Suprapubic skin (tissue), 4 donors: ENCODE results near the gene LAMA5.

ENCODE experiments used
- CTCF ChIP-seq, 2 donors: fragments of 200-600 bp in 1 of 2; fragments of 450-650 bp in 1 of 2; sonication (generic) in 1 of 2; IDR thresholded peaks; one replicate each; pipeline ENCODE4 v1.5.1; 2016 to 2019; ENCODE audit warnings: antibody characterized with exemption in 2 of 2, mild to moderate bottlenecking in 1 of 2, moderate library complexity in 1 of 2
- POLR2A ChIP-seq, 2 donors: fragments of 450-650 bp; IDR thresholded peaks; one replicate each; pipeline ENCODE4 v1.6.1; 2017; ENCODE audit warnings: antibody characterized with exemption in 2 of 2, mild to moderate bottlenecking in 2 of 2, moderate library complexity in 2 of 2
- POLR2AphosphoS5 ChIP-seq, 3 donors: sonication (generic); formaldehyde crosslinking; IDR thresholded peaks; one replicate each; pipeline ENCODE4 v1.6.1; 2017; ENCODE audit warnings: antibody characterized with exemption in 3 of 3

DNA sequence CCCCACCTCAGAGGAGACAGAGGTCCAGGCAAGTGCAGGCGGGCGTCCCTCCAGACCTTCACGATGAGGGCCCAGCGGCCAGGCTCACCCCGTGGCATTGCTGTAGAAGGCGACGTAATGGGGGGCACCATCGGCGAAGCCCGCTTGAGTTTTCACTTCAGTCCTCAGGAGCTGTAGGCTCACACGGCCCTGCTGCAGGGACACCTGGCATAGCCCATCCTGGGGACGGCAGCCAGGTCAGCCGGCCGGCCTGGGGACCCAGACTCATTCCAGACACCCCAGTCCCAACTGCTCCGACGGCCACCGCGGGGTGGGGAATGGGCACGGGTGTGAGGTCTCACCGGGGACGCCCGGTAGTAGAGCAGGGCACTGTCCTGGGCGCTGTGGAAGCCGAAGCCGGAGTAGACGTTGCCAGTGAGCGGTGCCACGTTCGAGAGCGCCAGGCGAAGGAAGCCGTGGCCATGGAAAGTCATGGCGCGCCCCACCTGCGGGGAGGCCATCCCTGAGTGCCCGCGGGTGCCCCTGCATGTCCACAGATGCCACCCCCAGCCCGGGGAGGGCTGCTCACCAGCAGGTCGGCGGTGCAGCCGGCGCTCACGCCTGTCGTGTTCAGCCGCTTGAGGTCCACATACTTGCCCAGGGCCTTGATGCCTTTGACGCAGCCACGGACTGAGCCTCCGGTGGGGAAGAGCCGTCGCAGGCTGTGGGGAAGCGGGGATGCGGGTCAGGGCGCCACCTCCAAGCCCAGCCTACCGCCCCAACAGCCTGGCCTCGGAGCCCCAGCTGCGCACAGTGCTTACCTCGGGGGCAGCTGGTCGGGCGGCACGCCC is 55.1 kb downstream of the LAMA5 start:
- TF ChIP-seq POLR2A (IDR thresholded peaks at IDR 0.05) (no peak), CTCF (IDR thresholded peaks at IDR 0.05) (no peak), POLR2AphosphoS5 (IDR thresholded peaks at IDR 0.05) (no peak)
